Brain microvascular endothelial cell (primary cell): Measurements from ENCODE around the gene DIS3L2.

Source experiments
- DNase-seq: peaks from one replicate; pipeline ENCODE4 v3.0.0-alpha.2; 2020
- H3K27ac ChIP-seq: fragments of 250-450 bp; sonication (Bioruptor Pico); 2 replicates; pipeline ENCODE4 v1.5.1; 2020; ENCODE audit warnings: mild to moderate bottlenecking, moderate library complexity
- H3K27me3 ChIP-seq: fragments of 250-450 bp; sonication (Bioruptor Pico); replicated peaks from 2 replicates; pipeline ENCODE4 v1.5.1; 2020; ENCODE audit warnings: mild to moderate bottlenecking
- H3K36me3 ChIP-seq: fragments of 250-450 bp; sonication (Bioruptor Pico); replicated peaks from 2 replicates; pipeline ENCODE4 v1.5.1; 2020; ENCODE audit warnings: mild to moderate bottlenecking
- H3K4me3 ChIP-seq: 2 replicates; pipeline ENCODE4 v1.5.1; 2011; ENCODE audit warnings: low read depth, mild to moderate bottlenecking, control low read depth, low read length, moderate library complexity
- in situ Hi-C: cut with HindIII; loops from 2 replicates; pipeline ENCODE4 v1.10.0; 2017; ENCODE audit warnings: low sequenced_read_pairs, low pct_ligation_motif_present
- TF ChIP-seq, protein P1 (sequence below): IDR thresholded peaks from 2 replicates; pipeline ENCODE4 v1.5.1; 2011; ENCODE audit warnings: low read depth, mild to moderate bottlenecking, moderate library complexity, low read length, control low read depth, inconsistent platforms; ENCODE audit errors: missing control alignments

The DIS3L2 gene

DNA sequence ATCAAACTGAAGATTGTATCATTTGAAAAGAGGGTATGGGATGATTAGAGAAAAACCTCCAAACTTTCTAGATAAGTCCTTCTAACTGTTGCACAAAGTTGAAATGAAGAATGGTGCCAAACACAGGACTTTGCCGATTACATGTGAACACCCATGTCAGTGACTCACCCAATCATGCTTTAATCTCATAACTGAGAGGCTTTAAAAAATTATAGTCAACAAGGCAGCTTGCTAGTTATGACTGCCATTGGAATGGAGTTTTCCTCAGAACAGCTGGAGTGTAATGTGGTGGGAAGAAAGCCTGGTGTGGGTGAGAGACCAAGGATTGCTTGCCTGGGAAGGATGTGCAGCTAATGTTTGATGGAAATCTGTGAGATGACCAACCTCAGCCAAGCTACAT is 318.8 kb downstream of the DIS3L2 start:
- Histone ChIP-seq H3K27me3 (no peaks in the 10 kb centered on the region), H3K36me3 (no peaks in the 10 kb centered on the region), H3K27ac (no peak overlapping the region), H3K4me3 (no peak overlapping the region)
- DNase-seq, result no peak
- TF ChIP-seq, protein P1, sequence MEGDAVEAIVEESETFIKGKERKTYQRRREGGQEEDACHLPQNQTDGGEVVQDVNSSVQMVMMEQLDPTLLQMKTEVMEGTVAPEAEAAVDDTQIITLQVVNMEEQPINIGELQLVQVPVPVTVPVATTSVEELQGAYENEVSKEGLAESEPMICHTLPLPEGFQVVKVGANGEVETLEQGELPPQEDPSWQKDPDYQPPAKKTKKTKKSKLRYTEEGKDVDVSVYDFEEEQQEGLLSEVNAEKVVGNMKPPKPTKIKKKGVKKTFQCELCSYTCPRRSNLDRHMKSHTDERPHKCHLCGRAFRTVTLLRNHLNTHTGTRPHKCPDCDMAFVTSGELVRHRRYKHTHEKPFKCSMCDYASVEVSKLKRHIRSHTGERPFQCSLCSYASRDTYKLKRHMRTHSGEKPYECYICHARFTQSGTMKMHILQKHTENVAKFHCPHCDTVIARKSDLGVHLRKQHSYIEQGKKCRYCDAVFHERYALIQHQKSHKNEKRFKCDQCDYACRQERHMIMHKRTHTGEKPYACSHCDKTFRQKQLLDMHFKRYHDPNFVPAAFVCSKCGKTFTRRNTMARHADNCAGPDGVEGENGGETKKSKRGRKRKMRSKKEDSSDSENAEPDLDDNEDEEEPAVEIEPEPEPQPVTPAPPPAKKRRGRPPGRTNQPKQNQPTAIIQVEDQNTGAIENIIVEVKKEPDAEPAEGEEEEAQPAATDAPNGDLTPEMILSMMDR, result no peak
- in situ Hi-C loops, result no loop called here

DNA sequence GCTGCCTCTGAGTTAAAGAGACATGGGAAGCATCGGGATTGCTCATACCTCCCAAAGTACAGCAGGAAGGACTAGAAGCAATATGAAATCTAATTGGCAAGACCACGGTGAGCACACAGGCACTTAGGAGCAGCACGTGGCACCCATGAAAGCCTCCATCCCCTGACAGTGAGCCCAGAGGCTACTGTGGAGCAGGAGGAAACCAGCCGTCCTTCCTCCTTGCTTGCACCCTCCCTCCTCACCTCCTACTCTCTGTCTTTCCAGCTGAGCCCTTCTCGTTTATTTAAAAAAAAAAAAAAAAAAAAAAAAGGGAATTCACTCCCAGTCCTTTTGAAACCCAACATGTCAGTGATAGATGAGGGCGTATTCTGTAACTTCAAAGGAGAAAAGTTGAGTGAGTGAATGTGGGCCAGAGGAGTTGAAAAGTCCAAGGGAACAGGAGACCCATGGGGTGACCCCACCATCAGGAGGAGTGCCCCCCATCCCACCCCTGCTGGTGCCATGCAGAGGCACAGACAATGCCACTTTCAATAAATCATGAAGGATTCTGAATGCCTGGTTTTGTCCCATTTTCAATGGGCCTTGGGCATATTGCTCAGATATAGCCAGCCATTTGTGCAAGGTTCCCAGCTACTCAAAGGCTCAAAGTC is 320.5 kb downstream of the DIS3L2 start:
- no peak overlapping the region for H3K27ac ChIP-seq
- TF ChIP-seq, protein P1, result no peak
- H3K27me3 ChIP-seq, result no peaks in the 10 kb centered on the region
- in situ Hi-C loops, result no loop called here
- no peaks in the 10 kb centered on the region for H3K36me3 ChIP-seq
- no peak overlapping the region for H3K4me3 ChIP-seq
- DNase-seq, result no peak

GRCh38 chr2:232282508-232283055 is 321.1 kb downstream of the DIS3L2 start:
- in situ Hi-C loops, result no loop called here
- TF ChIP-seq, protein P1, result no peak
- DNase-seq, result no peak
- H3K27me3 ChIP-seq, result no peaks in the 10 kb centered on the region
- H3K4me3 ChIP-seq, result no peak overlapping the region
- H3K36me3 ChIP-seq, result no peaks in the 10 kb centered on the region
- no peak overlapping the region for H3K27ac ChIP-seq

DNA sequence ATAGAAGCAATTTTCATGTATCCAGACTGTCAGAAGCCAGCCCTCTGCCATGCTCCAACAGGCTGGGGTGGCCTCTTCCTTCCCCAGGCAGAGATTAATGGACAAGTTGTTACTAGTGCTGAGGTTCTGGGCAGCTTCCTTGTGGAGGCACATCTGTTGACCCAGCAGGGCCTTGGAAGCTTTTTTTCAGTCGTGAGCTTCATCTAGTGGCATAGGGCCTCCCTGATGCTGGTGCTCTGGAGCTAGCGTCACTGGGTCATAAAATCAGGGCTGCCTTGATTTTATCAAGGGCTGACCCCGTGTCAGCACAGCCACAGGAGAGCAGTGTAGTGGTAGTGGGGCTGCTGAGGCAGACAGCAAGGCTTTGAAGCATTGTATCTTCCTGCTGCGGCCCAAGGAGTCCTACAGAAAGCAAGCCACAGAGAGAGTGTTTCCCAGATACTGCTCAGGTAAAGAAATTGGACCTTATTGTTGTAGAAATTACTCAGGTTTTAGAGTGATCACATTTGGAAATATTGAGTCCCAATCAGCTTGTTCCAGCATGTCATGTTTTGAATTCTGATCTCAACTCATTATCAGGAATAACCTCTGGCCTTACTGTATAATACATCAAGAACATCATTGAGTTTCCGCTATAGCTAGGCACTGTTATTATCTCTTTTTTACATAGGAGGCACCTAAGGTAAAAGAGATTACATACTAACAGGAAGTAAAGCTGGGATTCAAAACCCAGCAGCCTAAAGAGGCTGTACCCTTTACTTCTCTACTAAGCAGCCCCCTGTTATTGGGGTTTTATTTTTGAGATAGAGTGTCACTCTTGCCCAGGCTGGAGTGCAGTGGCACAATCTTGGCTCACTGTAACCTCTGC is 324.7 kb downstream of the DIS3L2 start:
- H3K27ac ChIP-seq, result no peak overlapping the region
- H3K4me3 ChIP-seq, result no peak overlapping the region
- in situ Hi-C loops, result no loop called here
- no peak for DNase-seq
- TF ChIP-seq, protein P1, result no peak
- H3K36me3 ChIP-seq, result no peaks in the 10 kb centered on the region
- H3K27me3 ChIP-seq, result no peaks in the 10 kb centered on the region

- in situ Hi-C loops, result no loop called here
- H3K4me3 ChIP-seq, result no peak overlapping the region
- H3K27ac ChIP-seq, result no peak overlapping the region
- TF ChIP-seq, protein P1, result no peak
- no peaks in the 10 kb centered on the region for H3K36me3 ChIP-seq
- no peaks in the 10 kb centered on the region for H3K27me3 ChIP-seq
- DNase-seq, result no peak
Observed at GRCh38 chr2:232287316-232287715, 325.8 kb downstream of the DIS3L2 start.
